H9 (cell line): Measurements from ENCODE around the gene SAMHD1. TPM values are rescaled to one million over a fixed set of nuclear protein-coding genes. Genes with fewer than 3 reads are reported as not detected.

Experiments
- DNase-seq: peaks from one replicate; pipeline ENCODE4 v3.0.0-alpha.2; 2017
- H2AFZ ChIP-seq: one replicate; pipeline ENCODE4 v1.6.1; 2013; ENCODE audit warnings: mild to moderate bottlenecking, low read length, control low read depth, moderate library complexity
- H2AK5ac ChIP-seq: 2 replicates; pipeline ENCODE4 v1.6.1; 2013; ENCODE audit warnings: low read length, control low read depth, mixed read lengths; ENCODE audit not compliant: insufficient read length
- H2BK120ac ChIP-seq: one replicate; pipeline ENCODE4 v1.6.1; 2013; ENCODE audit warnings: low read depth, mild to moderate bottlenecking, low read length, control low read depth, inconsistent platforms; ENCODE audit not compliant: poor library complexity, severe bottlenecking
- H2BK12ac ChIP-seq: 2 replicates; pipeline ENCODE4 v1.6.1; 2013; ENCODE audit warnings: low read length, control low read depth, mixed read lengths, low read depth; ENCODE audit not compliant: insufficient read length
- H2BK15ac ChIP-seq: 2 replicates; pipeline ENCODE4 v1.6.1; 2013; ENCODE audit warnings: low read depth, low read length, control low read depth
- H2BK20ac ChIP-seq: one replicate; pipeline ENCODE4 v1.6.1; 2013; ENCODE audit warnings: low read depth, mild to moderate bottlenecking, low read length, control low read depth, inconsistent platforms; ENCODE audit not compliant: poor library complexity, severe bottlenecking
- H2BK5ac ChIP-seq: 2 replicates; pipeline ENCODE4 v1.6.1; 2013; ENCODE audit warnings: low read length, control low read depth, mixed read lengths; ENCODE audit not compliant: insufficient read length
- H3K14ac ChIP-seq: 2 replicates; pipeline ENCODE4 v1.6.1; 2013; ENCODE audit warnings: low read length, control low read depth; ENCODE audit not compliant: insufficient read depth
- H3K18ac ChIP-seq: 2 replicates; pipeline ENCODE4 v1.6.1; 2013; ENCODE audit warnings: low read depth, mild to moderate bottlenecking, mixed read lengths, low read length, control low read depth; ENCODE audit not compliant: insufficient read length
- H3K23ac ChIP-seq: 2 replicates; pipeline ENCODE4 v1.6.1; 2013; ENCODE audit warnings: low read length, control low read depth, mixed read lengths, low read depth; ENCODE audit not compliant: insufficient read length
- H3K23me2 ChIP-seq: 2 replicates; pipeline ENCODE4 v1.6.1; 2013; ENCODE audit warnings: low read depth, mild to moderate bottlenecking, mixed read lengths, low read length, control low read depth; ENCODE audit not compliant: insufficient read length, poor library complexity, severe bottlenecking
- H3K27ac ChIP-seq: 2 replicates; pipeline ENCODE4 v1.5.1; 2013; ENCODE audit warnings: low read length, control low read depth, mixed read lengths, low read depth; ENCODE audit not compliant: insufficient read length
- H3K27me3 ChIP-seq: 2 replicates; pipeline ENCODE4 v1.6.1; 2013; ENCODE audit warnings: low read length, control low read depth, inconsistent platforms; ENCODE audit not compliant: insufficient read depth
- H3K4ac ChIP-seq: 2 replicates; pipeline ENCODE4 v1.6.1; 2013; ENCODE audit warnings: low read depth, mild to moderate bottlenecking, control low read depth, inconsistent platforms, low read length, moderate library complexity
- H3K4me1 ChIP-seq: 2 replicates; pipeline ENCODE4 v1.6.1; 2013; ENCODE audit warnings: low read length, control low read depth, inconsistent platforms; ENCODE audit not compliant: insufficient read depth
- H3K4me2 ChIP-seq: 2 replicates; pipeline ENCODE4 v1.6.1; 2013; ENCODE audit warnings: low read length, control low read depth, mixed read lengths; ENCODE audit not compliant: insufficient read length, insufficient read depth
- H3K56ac ChIP-seq: 2 replicates; pipeline ENCODE4 v1.6.1; 2013; ENCODE audit warnings: low read depth, mild to moderate bottlenecking, mixed read lengths, low read length, control low read depth; ENCODE audit not compliant: insufficient read length
- H3K79me1 ChIP-seq: 2 replicates; pipeline ENCODE4 v1.6.1; 2013; ENCODE audit warnings: low read depth, mild to moderate bottlenecking, moderate library complexity, low read length, control low read depth, inconsistent platforms; ENCODE audit not compliant: insufficient read depth, poor library complexity, severe bottlenecking
- H3K79me2 ChIP-seq: 2 replicates; pipeline ENCODE4 v1.6.1; 2013; ENCODE audit warnings: low read length, control low read depth, inconsistent platforms; ENCODE audit not compliant: insufficient read depth
- H3K9ac ChIP-seq: 2 replicates; pipeline ENCODE4 v1.6.1; 2013; ENCODE audit warnings: low read length, control low read depth, mixed read lengths; ENCODE audit not compliant: insufficient read length; ENCODE audit errors: extremely low read depth
- H3K9me3 ChIP-seq: one replicate; pipeline ENCODE4 v1.6.1; 2013; ENCODE audit warnings: low read depth, low read length, inconsistent platforms; ENCODE audit not compliant: control insufficient read depth
- H3T11ph ChIP-seq: one replicate; pipeline ENCODE4 v1.6.1; 2013; ENCODE audit warnings: mild to moderate bottlenecking, low read length, control low read depth, inconsistent platforms
- H4K20me1 ChIP-seq: one replicate; pipeline ENCODE4 v1.6.1; 2013; ENCODE audit not compliant: control insufficient read depth, insufficient read length, insufficient read depth
- H4K5ac ChIP-seq: 2 replicates; pipeline ENCODE4 v1.6.1; 2013; ENCODE audit warnings: low read depth, mild to moderate bottlenecking, mixed read lengths, low read length, control low read depth; ENCODE audit not compliant: insufficient read length
- H4K8ac ChIP-seq: replicated peaks from 2 replicates; pipeline ENCODE4 v1.6.1; 2013; ENCODE audit warnings: low read length, control low read depth, mixed read lengths, low read depth; ENCODE audit not compliant: insufficient read length
- H4K91ac ChIP-seq: 2 replicates; pipeline ENCODE4 v1.6.1; 2013; ENCODE audit warnings: low read depth, mild to moderate bottlenecking, moderate library complexity, mixed read lengths, low read length, control low read depth; ENCODE audit not compliant: insufficient read length
- H3K27ac Mint-ChIP-seq, 3 experiments: 2 replicates in 2 of 3; 3 replicates in 1 of 3; pipeline ENCODE4 v1.8.0; 2020 to 2021; ENCODE audit warnings: mixed read lengths in 3 of 3, mild to moderate bottlenecking in 1 of 3, moderate library complexity in 1 of 3
- H3K27me3 Mint-ChIP-seq: 2 replicates; pipeline ENCODE4 v1.8.0; 2021; ENCODE audit warnings: low read depth, mild to moderate bottlenecking, moderate library complexity, mixed read lengths
- H3K36me3 Mint-ChIP-seq, 3 experiments: 2 replicates in 2 of 3; 3 replicates in 1 of 3; pipeline ENCODE4 v1.8.0; 2020 to 2021; ENCODE audit warnings: low read depth in 3 of 3, mixed read lengths in 3 of 3; ENCODE audit not compliant: insufficient read depth in 1 of 3
- H3K4me1 Mint-ChIP-seq, 2 experiments: 2 replicates each; pipeline ENCODE4 v1.8.0; 2020; ENCODE audit warnings: mixed read lengths in 2 of 2
- H3K4me3 Mint-ChIP-seq, 2 experiments: 2 replicates in 1 of 2; 3 replicates in 1 of 2; pipeline ENCODE4 v1.8.0; 2020 to 2021; ENCODE audit warnings: mild to moderate bottlenecking in 2 of 2, mixed read lengths in 2 of 2, moderate library complexity in 1 of 2
- H3K9me3 Mint-ChIP-seq, 2 experiments: 2 replicates in 1 of 2; 3 replicates in 1 of 2; pipeline ENCODE4 v1.8.0; 2020; ENCODE audit warnings: mild to moderate bottlenecking in 2 of 2, mixed read lengths in 2 of 2, moderate library complexity in 1 of 2
- CTCF ChIP-seq: fragments of 200-600 bp; sonication (generic); conservative IDR thresholded peaks from 3 replicates; pipeline ENCODE4 v1.8.0; 2021; ENCODE audit warnings: antibody characterized with exemption, mild to moderate bottlenecking
- WGBS: extraction: QIAGEN DNeasy Blood & Tissue Kit; methylation state at CpG from one replicate; pipeline ENCODE4 v1.1.7; 2013; ENCODE audit warnings: missing lambda C conversion rate, low lambda C conversion rate, mixed read lengths; ENCODE audit not compliant: insufficient read length; ENCODE audit errors: extremely low coverage; 5-methylcytosine and 5-hydroxymethylcytosine counted together
- total RNA-seq: library from RNA; stranded (reverse); gene quantifications from 2 replicates; pipeline ENCODE4 v1.2.1, GENCODE V29; 2021

Gene SAMHD1
- total RNA-seq, 1 experiment from 2014 or later: 53.1 TPM

GRCh38 chr20:36847710-36848040 lies 103.8 kb downstream of the SAMHD1 start:
- H3K4ac ChIP-seq: no peak overlapping the region
- H3K79me1 ChIP-seq: no peaks in the 10 kb centered on the region
- H2BK12ac ChIP-seq: no peak overlapping the region
- no peaks in the 10 kb centered on the region for H3K23me2 ChIP-seq
- Mint-ChIP-seq H3K27ac (no peak overlapping the region; a peak in 1 of 7 replicates), H3K4me1 (peaks cover 24 to 26% of the 10 kb centered on the region in 2 experiments), H3K4me3 (no peak overlapping the region), H3K36me3 (peaks cover 11 to 14% (median 13%) of the 10 kb centered on the region in 3 experiments), H3K9me3 (peaks cover 9 to 12% of the 10 kb centered on the region in 2 experiments), H3K27me3 (no peaks in the 10 kb centered on the region)
- H3K14ac ChIP-seq: no peak overlapping the region
- no peak overlapping the region for H3T11ph ChIP-seq
- no peak overlapping the region for H3K9ac ChIP-seq
- H4K8ac ChIP-seq: no peak overlapping the region
- TF ChIP-seq CTCF: no peak
- H3K4me1 ChIP-seq: no peaks in the 10 kb centered on the region; the same call in 1 of the 2 replicates
- H2AFZ ChIP-seq: no peak overlapping the region
- H2BK20ac ChIP-seq: no peak overlapping the region
- no peaks in the 10 kb centered on the region for H4K20me1 ChIP-seq
- H3K27me3 ChIP-seq: no peaks in the 10 kb centered on the region
- H2BK120ac ChIP-seq: no peak overlapping the region
- H2AK5ac ChIP-seq: no peak overlapping the region
- H3K18ac ChIP-seq: no peak overlapping the region
- H3K23ac ChIP-seq: no peak overlapping the region
- H2BK5ac ChIP-seq: no peak overlapping the region
- DNase-seq: no peak
- H3K9me3 ChIP-seq: no peaks in the 10 kb centered on the region
- H3K27ac ChIP-seq: no peak overlapping the region
- WGBS: no CpG with 5 or more reads among the region's 1 CpG
- no peak overlapping the region for H4K5ac ChIP-seq
- no peak overlapping the region for H2BK15ac ChIP-seq
- H3K79me2 ChIP-seq: no peaks in the 10 kb centered on the region
- H3K56ac ChIP-seq: no peak overlapping the region
- H4K91ac ChIP-seq: no peak overlapping the region
- H3K4me2 ChIP-seq: no peak overlapping the region
